Thoracic aorta (tissue), 2 donors: Measurements from ENCODE around the gene DOK5. TPM values are rescaled to one million over a fixed set of nuclear protein-coding genes. Genes with fewer than 3 reads are reported as not detected.

Experiments
- ATAC-seq: fragments of 150-250 bp; one replicate; pipeline ENCODE4 v1.8.0; 2017; ENCODE audit warnings: low read depth; ENCODE audit not compliant: insufficient number of reproducible peaks, low FRiP score
- DNase-seq: peaks from one replicate; pipeline ENCODE4 v3.0.0-alpha.2; 2020; ENCODE audit warnings: low spot score
- H3K27ac ChIP-seq, 2 donors: fragments of 200-600 bp; sonication (generic); 1 replicate in 1 of 2; 2 replicates in 1 of 2; pipeline ENCODE4 v1.5.1; 2016; ENCODE audit warnings: mild to moderate bottlenecking in 2 of 2, moderate library complexity in 2 of 2
- H3K27me3 ChIP-seq: fragments of 200-600 bp; sonication (generic); replicated peaks from 2 replicates; pipeline ENCODE4 v1.6.0; 2016; ENCODE audit warnings: mild to moderate bottlenecking; ENCODE audit not compliant: insufficient read depth
- H3K36me3 ChIP-seq: fragments of 200-600 bp; sonication (generic); one replicate; pipeline ENCODE4 v1.5.1; 2016
- H3K4me1 ChIP-seq, 2 donors: fragments of 200-600 bp; sonication (generic); 1 replicate in 1 of 2; 2 replicates in 1 of 2; pipeline versions ENCODE4 v1.5.1 to v1.6.0; 2016; ENCODE audit warnings: low read depth in 2 of 2, mild to moderate bottlenecking in 1 of 2; ENCODE audit not compliant: control insufficient read depth in 1 of 2
- H3K4me3 ChIP-seq: fragments of 200-600 bp; sonication (generic); 2 replicates; pipeline ENCODE4 v1.5.1; 2016; ENCODE audit warnings: mild to moderate bottlenecking
- H3K9me3 ChIP-seq: fragments of 200-600 bp; sonication (generic); 2 replicates; pipeline ENCODE4 v1.5.1; 2016
- total RNA-seq, 2 donors: library from RNA; depleted of rRNA; stranded (reverse); fragments of >200 nt; gene quantifications; one replicate each; pipeline versions ENCODE4 v1.1.0 to v1.2.3, GENCODE V29; 2016
- TF ChIP-seq, protein P1 (sequence below): fragments of 200-600 bp; sonication (generic); IDR thresholded peaks from one replicate; pipeline ENCODE4 v1.5.1; 2019; ENCODE audit warnings: antibody characterized with exemption

Gene DOK5
- total RNA-seq, 2 donors from 2014 or later, result 8.3 to 21.7 TPM

DNA sequence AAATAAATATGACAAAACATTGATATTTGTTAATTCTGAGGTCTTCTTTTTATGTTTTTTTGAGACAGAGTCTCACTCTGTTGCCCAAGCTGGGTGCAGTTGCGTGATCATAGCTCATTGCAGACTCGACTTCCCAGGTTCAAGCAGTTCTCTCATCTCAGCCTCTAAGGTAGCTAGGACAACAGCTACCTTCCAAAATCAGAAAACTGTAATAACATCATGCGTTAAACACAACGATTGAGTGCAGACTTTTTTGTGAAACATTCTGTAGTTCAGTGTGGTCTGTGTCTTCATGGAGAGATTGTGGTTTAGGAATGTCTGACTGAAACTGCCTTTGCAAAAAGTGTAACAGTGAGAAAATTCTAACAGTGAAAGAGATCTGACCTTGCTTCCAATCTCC lies 16.1 kb upstream of the DOK5 start:
- Histone ChIP-seq H3K27me3 (no peaks in the 10 kb centered on the region), H3K27ac (no peak overlapping the region), H3K4me3 (no peak overlapping the region), H3K4me1 (no peaks in the 10 kb centered on the region), H3K36me3 (no peaks in the 10 kb centered on the region), H3K9me3 (no peaks in the 10 kb centered on the region)
- DNase-seq (no peak), ATAC-seq (no peak)
- TF ChIP-seq, protein P1, sequence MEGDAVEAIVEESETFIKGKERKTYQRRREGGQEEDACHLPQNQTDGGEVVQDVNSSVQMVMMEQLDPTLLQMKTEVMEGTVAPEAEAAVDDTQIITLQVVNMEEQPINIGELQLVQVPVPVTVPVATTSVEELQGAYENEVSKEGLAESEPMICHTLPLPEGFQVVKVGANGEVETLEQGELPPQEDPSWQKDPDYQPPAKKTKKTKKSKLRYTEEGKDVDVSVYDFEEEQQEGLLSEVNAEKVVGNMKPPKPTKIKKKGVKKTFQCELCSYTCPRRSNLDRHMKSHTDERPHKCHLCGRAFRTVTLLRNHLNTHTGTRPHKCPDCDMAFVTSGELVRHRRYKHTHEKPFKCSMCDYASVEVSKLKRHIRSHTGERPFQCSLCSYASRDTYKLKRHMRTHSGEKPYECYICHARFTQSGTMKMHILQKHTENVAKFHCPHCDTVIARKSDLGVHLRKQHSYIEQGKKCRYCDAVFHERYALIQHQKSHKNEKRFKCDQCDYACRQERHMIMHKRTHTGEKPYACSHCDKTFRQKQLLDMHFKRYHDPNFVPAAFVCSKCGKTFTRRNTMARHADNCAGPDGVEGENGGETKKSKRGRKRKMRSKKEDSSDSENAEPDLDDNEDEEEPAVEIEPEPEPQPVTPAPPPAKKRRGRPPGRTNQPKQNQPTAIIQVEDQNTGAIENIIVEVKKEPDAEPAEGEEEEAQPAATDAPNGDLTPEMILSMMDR, result no peak

DNA sequence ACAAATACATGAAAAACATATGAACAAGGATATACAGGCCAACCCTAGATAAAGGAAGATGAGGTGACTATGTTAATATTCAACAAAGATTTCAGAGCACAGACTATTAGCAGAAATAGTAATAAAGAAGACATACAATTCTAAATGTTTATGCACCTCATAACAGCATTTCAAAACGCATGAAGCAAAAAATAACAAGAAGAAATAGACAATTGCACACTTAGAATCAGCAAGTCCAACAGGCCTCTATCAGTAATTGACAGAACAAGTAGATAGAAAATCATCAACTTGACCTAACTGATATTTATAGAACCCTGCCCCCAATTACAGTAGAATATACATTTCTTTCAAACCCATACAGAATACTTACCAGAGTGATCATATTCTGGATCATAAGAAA lies 11.4 kb upstream of the DOK5 start:
- H3K9me3 ChIP-seq, result no peaks in the 10 kb centered on the region
- H3K27ac ChIP-seq, result no peak overlapping the region

DNA sequence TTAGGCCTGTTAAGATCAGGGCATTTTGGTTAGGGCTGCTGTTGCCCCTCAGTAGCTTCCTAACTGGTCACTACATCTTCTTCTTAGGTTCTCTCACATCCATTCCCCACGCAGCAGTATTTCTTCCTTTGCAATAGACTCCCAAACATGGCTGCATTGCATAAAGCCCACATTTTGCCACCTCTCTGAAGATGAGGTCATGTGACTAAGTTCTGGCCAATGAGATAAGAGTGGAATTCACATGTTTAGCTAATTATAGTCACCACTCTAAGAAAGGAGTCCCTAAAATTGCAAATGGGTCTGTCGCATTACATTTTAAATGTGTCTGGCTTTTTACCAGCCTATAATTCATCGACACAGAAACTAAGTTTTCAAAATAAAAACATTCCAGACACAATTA lies 9.3 kb upstream of the DOK5 start:
- TF ChIP-seq, protein P1, result no peak
- DNase-seq, result no peak
- no peaks in the 10 kb centered on the region for H3K9me3 ChIP-seq

More for the DNA sequence above, 11.4 kb upstream of the DOK5 start:
- H3K4me1 ChIP-seq, result no peaks in the 10 kb centered on the region
- DNase-seq (no peak), ATAC-seq (no peak)
- no peaks in the 10 kb centered on the region for H3K27me3 ChIP-seq
- no peak overlapping the region for H3K4me3 ChIP-seq
- H3K36me3 ChIP-seq, result no peaks in the 10 kb centered on the region
- TF ChIP-seq, protein P1, result no peak

DNA sequence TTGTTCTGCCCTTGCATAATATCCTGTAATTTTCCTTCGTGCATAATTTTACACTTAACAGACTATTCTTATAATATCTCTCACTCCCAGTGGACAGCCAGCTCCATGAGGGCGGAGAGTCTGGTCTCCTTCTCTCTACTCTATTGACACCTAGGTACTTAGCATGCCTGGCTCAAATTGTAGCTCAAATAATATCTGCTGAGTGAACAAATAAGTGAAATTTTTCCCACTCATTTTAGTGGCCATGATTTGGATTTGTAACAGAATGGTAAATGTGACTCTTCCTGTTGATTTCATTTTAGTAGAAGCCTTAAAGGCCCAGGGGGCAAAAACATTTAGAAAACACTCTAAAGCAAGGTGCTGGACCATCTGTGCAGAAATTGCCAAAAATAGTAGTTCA lies 7.8 kb upstream of the DOK5 start:
- Histone ChIP-seq H3K36me3 (no peaks in the 10 kb centered on the region), H3K27ac (no peak overlapping the region), H3K27me3 (no peaks in the 10 kb centered on the region), H3K9me3 (no peaks in the 10 kb centered on the region), H3K4me1 (peaks cover 0 to 4% of the 10 kb centered on the region in 2 donors), H3K4me3 (no peak overlapping the region)
- DNase-seq (no peak), ATAC-seq (no peak)
- TF ChIP-seq, protein P1, result no peak

More for the DNA sequence above, 9.3 kb upstream of the DOK5 start:
- no peak overlapping the region for H3K4me3 ChIP-seq
- peaks cover 0 to 4% of the 10 kb centered on the region in 2 donors for H3K4me1 ChIP-seq
- H3K27me3 ChIP-seq, result no peaks in the 10 kb centered on the region
- no peak for ATAC-seq
- no peaks in the 10 kb centered on the region for H3K36me3 ChIP-seq
- H3K27ac ChIP-seq, result no peak overlapping the region

DNA sequence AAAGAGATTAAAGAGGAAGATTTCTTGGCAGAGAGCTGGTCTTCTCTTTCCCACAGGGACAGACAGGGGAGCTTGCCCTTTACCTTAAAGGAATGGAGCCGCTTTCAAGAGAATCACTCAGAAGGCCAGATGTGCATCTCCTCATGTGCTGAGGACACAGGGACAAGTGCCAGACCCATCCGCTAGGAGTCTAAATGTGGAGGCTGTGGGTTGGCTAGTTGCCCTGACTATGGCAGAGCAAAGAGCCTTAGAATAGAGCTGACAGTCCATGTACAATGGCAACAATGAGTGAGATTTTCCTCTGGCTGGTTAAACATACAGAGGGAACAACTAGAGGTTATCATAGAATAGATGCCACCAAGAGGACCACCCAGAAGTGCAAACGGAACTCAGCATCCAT lies 7.3 kb upstream of the DOK5 start:
- DNase-seq, result no peak
- Histone ChIP-seq H3K27ac (no peak overlapping the region), H3K4me1 (peaks cover 0 to 4% of the 10 kb centered on the region in 2 donors), H3K36me3 (no peaks in the 10 kb centered on the region), H3K4me3 (no peak overlapping the region), H3K9me3 (no peaks in the 10 kb centered on the region), H3K27me3 (no peaks in the 10 kb centered on the region)
- TF ChIP-seq, protein P1, result no peak
- no peak for ATAC-seq
